ENCODE results near the gene ZNF267.
"Not testable (repeated sequence)": the region's sequence is repeated elsewhere in the genome, so short reads cannot be mapped to it uniquely, and the experiment has no call there.

GRCh38 chr16:31892111-31892510, 18.5 kb downstream of the ZNF267 start:
- TF ChIP-seq, protein P1, sequence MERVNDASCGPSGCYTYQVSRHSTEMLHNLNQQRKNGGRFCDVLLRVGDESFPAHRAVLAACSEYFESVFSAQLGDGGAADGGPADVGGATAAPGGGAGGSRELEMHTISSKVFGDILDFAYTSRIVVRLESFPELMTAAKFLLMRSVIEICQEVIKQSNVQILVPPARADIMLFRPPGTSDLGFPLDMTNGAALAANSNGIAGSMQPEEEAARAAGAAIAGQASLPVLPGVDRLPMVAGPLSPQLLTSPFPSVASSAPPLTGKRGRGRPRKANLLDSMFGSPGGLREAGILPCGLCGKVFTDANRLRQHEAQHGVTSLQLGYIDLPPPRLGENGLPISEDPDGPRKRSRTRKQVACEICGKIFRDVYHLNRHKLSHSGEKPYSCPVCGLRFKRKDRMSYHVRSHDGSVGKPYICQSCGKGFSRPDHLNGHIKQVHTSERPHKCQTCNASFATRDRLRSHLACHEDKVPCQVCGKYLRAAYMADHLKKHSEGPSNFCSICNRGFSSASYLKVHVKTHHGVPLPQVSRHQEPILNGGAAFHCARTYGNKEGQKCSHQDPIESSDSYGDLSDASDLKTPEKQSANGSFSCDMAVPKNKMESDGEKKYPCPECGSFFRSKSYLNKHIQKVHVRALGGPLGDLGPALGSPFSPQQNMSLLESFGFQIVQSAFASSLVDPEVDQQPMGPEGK (CRISPR knock-in tag; IDR thresholded peaks at IDR 0.05; ENCODE audit: borderline replicate concordance): not testable (repeated sequence)
- not testable (repeated sequence) for TF ChIP-seq SNAI2 (CRISPR knock-in tag; IDR thresholded peaks at IDR 0.05); ZFP30 (CRISPR knock-in tag; IDR thresholded peaks at IDR 0.05); OSR1 (CRISPR knock-in tag; IDR thresholded peaks at IDR 0.05); CREB5 (CRISPR knock-in tag; IDR thresholded peaks at IDR 0.05; ENCODE audit: low read depth)
